KOPT-K1 (cell line): ENCODE measurements around the gene MRE11.

Experiments used
- H3K27ac ChIP-seq: fragments of 200-600 bp; sonication (generic); 2 replicates; pipeline ENCODE4 v1.5.1; 2016; ENCODE audit warnings: antibody characterized with exemption, mild to moderate bottlenecking, low read depth, low read length; ENCODE audit not compliant: poor library complexity, severe bottlenecking
- H3K36me3 ChIP-seq: fragments of 200-600 bp; sonication (generic); 2 replicates; pipeline ENCODE4 v1.5.1; 2017; ENCODE audit warnings: antibody characterized with exemption, mild to moderate bottlenecking, low read length, moderate library complexity; ENCODE audit not compliant: insufficient read depth
- H3K9me3 ChIP-seq: fragments of 200-600 bp; sonication (generic); 2 replicates; pipeline ENCODE4 v1.5.1; 2017; ENCODE audit warnings: antibody characterized with exemption, low read length, mild to moderate bottlenecking; ENCODE audit not compliant: insufficient read depth, poor library complexity, severe bottlenecking

The MRE11 gene

DNA sequence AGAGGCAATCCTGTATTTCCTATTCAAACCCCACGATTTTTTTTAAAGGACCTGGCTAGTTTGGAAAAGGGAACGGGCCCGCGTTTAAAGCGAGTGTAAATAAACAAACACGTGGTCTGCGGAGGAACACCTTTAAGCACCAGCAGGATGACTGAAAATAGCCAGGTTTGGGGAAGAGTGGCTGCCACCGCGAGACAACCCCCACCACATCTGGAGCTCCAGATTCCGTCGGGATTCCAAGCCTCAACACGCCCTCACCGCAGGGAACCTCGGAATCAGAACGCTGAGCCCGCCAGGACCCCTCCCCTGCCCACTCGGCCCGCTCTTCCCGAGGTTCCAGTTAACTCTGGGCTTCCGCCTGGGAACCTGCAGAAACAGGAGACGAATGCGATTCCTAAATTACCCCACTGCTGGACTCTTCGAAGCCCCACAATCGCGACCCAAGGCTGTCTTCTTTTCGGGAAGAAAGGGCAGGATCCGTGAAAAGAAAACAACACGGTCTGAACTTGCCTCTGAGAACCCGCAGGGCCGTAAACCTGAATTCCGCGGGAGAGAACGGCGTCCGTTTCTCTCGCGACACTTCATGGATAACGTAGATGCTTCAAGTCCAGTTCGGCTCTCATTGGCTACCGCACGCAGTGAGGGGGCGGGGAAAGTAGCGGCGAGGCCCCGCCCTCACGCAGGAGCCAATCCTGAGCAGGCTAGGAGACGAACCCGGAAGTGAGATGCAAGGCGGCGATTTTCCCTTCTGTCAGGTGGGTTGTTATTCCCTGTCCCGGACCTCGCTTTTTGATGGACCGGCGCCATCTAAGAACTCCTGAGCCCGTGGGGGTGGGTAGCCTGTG lies at the start of gene MRE11, which contains the start of gene ANKRD49:
Gene MRE11, minus strand, starts transcription at position 564 of the 845 bp plus-strand sequence. CDS start 1,043 bp downstream, outside the sequence.
Gene ANKRD49, plus strand, starts transcription at position 704 of the 845 bp plus-strand sequence. CDS start 2,710 bp downstream, outside the sequence.
- peak within 1 kb of the TSS; percentile 81 for H3K27ac ChIP-seq
- peaks cover 45% of the 10 kb centered on the region for H3K36me3 ChIP-seq
- no peaks in the 10 kb centered on the region for H3K9me3 ChIP-seq

DNA sequence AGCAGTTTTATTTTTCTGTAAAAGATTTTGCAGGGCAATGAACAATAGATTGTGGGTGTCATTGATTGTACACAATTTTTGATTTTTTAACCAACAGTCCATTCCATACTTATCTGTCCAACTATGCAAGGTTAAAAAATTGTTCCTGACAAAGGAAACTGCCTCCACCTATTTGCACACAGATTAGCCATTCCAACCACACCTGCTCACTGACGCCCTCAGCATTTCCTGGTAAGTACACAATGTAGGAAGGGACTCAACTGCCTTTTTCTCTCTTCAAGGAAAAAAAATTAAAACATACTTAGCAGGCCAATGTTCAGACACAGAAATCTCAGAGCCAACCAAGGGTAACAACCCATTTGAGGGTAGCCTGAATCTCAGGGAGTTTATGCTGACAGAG lies 45.8 kb upstream of the MRE11 start:
- no peaks in the 10 kb centered on the region for H3K9me3 ChIP-seq
- no peak overlapping the region for H3K27ac ChIP-seq
- H3K36me3 ChIP-seq = no peaks in the 10 kb centered on the region

DNA sequence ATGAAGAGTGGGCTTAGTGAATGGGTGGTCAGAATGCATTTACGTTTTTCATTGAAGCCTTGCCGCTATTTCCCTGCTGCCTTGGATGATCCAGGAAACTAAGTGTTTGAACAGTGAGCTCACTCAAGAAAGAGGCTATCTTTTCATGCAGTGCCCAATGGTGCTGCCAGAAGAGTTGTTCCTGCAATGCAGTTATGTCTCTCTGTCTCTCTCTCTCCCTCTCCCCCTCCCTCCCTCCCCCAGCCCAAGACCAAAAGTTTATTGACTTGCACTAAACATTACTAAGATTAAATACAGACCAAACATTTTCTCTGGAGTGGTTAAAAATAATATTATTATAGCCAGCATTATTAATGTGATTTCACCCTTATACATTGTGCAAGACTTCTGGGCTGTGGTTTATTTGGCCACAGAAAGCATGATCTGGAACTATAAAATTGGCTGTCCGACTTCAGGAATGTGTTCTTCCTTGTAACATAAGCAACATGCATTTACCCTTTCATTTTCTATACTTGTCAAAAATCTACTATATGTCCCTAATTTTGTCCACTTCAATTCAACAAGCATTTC lies 43.5 kb upstream of the MRE11 start:
- H3K9me3 ChIP-seq = no peaks in the 10 kb centered on the region
- H3K27ac ChIP-seq = no peak overlapping the region
- H3K36me3 ChIP-seq = no peaks in the 10 kb centered on the region

DNA sequence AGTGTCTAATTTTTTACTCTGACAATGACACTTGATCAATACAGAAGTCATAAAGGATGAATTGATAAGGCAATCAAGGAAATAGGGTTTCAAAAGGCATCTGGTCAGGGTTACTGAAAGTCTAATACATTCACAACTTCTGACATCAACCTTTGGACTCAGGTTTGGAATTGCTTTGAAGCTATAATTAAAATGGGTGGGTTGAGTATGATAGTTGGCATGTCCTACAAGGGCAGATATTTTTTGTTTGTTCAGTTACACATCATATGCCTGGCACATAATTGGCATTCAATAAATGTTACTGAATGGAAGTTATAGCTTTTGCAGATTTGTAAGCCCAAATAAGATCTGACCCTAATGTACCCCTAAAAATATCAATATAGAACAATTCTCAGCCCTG lies 42.7 kb upstream of the MRE11 start:
- Histone ChIP-seq H3K27ac (no peak overlapping the region), H3K9me3 (no peaks in the 10 kb centered on the region), H3K36me3 (no peaks in the 10 kb centered on the region)

DNA sequence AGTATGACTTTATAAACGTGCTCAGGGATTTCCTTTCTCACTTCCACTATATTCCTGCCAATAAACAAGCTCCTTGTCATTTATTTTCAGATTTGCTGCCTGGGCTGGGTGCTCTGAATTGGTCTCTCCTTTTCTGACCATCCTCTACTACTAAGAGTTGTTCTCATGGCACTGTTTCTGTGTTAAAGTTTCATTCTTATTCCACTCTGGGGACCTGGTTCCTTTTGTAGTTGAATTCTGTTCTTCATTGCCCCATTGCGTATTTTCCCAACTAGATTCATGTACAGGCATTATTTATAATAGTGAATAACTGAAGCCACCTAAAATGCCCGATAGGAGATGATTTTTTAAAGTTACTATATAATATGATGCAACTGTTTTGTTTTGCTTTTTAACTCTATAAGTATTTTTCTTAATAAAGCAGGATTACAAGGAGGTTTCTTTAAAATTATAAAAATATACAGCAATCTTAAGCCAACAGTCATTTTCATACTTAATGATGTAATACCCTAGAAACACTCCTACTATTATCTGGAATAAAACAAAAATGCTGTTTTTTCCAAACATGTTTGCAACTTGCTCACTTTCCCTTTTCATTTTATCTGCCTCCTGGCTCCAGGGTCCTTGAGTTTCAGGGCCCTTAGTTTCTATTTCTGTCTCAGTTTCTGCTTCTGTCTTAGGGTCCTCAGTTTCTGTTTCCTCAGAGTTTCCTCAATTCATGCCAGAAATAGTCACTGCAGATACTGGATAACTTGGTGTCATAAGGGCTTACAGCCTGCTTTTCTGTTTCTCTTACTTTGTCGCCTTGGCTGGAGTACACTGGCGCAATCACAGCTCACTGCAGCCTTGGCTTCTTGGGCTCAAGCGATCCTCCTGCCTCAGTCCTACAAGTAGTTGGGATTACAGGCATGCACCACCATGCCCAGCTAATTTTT lies 40.3 kb upstream of the MRE11 start:
- no peak overlapping the region for H3K27ac ChIP-seq
- no peaks in the 10 kb centered on the region for H3K9me3 ChIP-seq
- no peaks in the 10 kb centered on the region for H3K36me3 ChIP-seq

DNA sequence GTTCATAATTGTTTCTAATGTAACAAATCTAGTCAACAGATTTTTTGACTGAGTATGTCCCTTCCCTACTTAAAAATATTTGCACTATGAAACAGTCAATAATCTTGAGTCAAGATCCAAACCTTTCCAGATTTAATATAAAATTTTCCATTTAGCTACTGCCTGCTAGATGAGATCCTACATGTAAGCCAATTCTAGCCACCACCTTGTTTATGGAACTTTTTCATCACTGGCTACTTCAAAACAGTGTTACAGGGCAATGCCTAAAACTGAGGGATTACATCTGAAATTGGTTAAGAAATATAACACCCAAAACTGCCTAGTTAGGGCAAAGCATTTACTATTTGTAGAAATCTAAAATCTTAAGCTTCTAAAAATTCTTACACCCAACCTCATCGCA lies 39.6 kb upstream of the MRE11 start:
- Histone ChIP-seq H3K9me3 (no peaks in the 10 kb centered on the region), H3K36me3 (no peaks in the 10 kb centered on the region), H3K27ac (no peak overlapping the region)

DNA sequence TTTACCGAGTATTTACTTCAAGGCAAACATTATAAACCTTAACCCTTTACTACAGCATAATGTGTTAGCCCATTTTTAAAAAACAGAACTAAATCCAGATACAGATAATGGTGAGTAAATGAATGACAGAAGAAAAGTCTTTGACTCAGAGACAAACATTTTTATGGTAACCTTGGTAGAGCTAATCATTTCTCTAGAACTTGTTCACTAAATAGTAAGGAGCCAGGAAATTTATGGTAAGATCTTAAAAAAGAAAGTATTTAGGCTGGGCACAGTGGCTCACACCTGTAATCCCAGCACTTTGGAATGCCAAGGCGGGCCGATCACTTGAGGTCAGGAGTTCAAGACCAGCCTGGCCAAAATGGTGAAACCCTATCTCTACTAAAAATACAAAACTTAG lies 38.6 kb upstream of the MRE11 start:
- H3K9me3 ChIP-seq = no peaks in the 10 kb centered on the region
- H3K27ac ChIP-seq = no peak overlapping the region
- H3K36me3 ChIP-seq = no peaks in the 10 kb centered on the region

DNA sequence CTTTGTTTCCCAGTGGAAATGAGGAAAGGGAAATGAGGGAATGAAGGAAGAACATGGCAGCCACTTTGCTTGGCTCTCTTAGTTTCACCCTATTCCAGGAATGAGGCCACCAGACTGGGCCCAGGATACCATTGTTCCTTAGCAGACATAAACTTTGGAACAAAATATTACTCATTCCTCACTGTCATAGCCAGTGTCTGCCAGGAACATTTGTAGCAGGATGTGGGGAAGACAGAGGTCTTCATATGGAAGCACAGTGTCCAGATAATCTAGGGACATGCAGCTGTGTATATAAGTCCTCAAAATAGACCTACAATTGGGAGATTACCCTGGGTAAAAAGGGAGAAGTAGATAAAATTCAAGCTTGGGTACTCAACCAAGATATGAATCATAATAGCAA lies 34.9 kb upstream of the MRE11 start:
- H3K36me3 ChIP-seq = no peaks in the 10 kb centered on the region
- H3K9me3 ChIP-seq = no peaks in the 10 kb centered on the region
- no peak overlapping the region for H3K27ac ChIP-seq

DNA sequence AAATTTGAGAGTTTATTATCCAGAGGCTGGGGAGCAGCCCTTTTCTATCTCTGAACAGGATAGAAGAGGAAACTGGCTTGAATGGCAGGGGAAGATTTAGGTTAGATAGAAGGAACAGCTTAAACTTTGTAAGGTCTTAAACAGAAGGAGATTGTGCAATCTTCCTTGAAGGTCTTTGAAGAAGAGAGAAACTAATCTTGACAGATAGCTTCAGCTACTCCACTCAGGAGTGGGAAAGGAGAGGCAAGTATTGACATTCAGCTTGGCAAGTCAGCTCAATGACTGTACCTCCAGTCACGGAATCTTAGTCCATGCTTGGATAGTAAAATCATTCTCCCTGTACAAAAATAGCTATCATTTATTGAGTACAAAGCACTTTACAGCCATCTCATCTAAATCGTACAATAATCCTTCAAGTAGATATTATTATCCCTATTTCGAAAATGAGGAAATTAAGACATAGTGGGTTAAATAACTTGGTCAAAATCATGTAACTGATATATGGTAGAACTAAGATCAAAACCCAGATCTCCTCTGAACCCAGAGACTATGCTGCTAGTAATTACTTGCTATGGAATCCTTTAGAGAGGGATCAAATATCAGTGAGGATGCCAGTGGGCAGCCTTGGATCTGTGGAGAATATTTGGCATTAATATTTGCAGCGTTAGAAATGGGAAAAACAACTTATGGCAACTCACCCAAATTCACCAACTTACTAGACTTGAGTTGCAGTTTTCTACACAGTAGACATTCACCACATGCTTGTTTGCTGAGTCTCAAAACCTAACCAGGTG lies 33.2 kb upstream of the MRE11 start:
- Histone ChIP-seq H3K36me3 (no peaks in the 10 kb centered on the region), H3K9me3 (no peaks in the 10 kb centered on the region), H3K27ac (no peak overlapping the region)

DNA sequence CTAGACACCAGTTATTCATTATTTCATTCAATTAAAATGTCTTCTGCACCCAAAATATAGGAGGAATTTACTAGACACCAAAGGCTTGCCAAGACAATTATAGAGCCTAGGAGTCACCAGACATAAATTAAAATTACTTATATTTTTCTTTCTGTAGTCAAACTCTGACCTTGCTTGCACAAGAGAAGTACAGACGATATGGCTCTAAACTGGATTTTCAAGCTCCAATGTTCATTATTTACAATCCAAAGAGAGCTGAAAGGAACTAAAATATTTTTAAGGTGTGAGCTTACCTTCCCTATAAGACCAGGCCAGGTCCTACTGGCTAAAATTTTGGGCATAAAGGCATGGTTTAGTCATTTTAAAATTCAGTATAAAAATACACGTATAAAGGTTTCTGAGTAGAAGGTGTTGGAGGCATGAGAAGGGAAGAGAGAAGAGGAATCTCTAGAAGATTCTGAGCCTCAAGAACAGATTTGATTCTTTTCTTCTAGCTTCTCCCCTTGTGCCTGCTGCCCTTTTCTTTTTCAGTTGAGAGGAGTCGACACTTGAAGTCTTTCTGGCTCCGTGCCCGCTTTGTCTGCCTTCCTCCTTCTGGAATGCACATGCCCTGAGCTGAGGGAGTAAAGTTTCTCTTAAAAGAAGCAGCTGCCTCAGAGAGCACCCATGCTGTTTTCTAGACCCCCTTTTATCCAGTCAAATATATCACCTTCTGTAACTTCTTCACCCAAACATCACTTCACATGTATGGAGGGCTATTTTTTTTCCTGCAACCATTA lies 32.1 kb upstream of the MRE11 start:
- Histone ChIP-seq H3K9me3 (no peaks in the 10 kb centered on the region), H3K36me3 (no peaks in the 10 kb centered on the region), H3K27ac (no peak overlapping the region)

DNA sequence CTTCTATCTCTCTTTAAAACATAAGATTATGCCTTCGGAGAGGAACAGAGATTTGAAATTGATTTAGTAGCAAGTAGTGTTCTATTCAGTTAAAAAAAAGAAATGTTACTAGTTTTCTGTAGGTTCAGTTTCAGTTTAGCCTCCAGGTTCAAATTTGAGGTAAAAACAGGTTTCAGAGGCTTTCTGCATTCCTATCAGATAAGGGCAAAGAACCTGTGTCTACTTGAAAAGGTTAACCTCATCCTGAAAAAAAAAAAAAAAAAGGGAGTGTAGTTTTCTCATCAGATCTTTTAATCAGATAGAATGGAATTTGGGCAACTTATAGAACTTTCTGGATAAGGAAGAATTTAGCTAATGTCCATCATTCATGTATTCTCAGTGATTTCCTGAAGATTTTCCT lies 30.7 kb upstream of the MRE11 start:
- H3K36me3 ChIP-seq = no peaks in the 10 kb centered on the region
- H3K9me3 ChIP-seq = no peaks in the 10 kb centered on the region
- no peak overlapping the region for H3K27ac ChIP-seq

DNA sequence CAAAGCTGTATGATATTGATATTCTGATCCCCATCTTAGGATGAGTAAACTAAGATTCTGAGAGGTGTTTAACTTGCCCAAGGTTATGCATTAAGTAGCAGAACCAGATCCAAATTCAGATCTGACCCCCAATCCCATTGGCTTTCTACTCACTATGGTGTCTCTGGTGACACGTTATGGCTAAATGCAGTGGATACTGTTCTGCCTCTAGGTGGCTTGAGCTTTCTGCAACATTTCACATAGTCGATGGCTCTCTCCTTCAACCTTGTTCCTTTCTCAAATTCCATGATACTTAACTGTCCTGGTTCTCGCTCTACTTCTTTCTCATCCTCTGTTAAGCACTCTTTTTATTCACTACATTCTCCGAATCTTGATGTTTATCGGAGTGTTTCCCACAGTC lies 28.0 kb upstream of the MRE11 start:
- no peaks in the 10 kb centered on the region for H3K36me3 ChIP-seq
- H3K9me3 ChIP-seq = no peaks in the 10 kb centered on the region
- no peak overlapping the region for H3K27ac ChIP-seq

DNA sequence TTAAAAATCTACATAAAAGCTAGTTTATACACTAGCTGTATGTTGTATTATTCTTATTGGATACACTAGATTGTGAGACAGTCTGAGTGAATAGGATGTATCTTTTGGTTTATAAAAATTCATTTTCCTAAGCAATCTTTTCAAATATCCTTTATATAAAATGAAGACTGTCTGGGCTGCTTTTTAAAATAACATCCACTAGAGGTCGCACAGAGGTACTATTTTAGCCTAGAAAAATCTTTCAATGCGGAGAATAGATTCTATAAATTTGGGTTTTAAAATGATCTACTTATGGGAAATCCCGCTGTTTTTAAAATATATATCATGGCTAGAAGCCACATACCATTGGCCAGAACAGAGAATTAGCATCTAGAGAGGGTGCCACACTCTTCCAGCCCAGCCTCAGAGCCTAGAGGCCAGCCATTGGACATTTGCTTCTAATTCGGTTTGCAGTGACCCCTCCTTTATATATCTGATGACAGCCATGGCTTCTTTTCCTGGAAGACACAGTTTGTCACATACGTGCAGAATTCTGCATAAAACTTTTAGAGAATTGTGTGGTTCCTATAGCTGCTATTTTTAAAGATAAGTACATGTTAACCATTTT lies 25.9 kb upstream of the MRE11 start:
- no peaks in the 10 kb centered on the region for H3K36me3 ChIP-seq
- H3K9me3 ChIP-seq = no peaks in the 10 kb centered on the region
- H3K27ac ChIP-seq = no peak overlapping the region
